OCI-LY7 (cell line): ENCODE data around the gene MEF2D. TPM values are rescaled to one million over a fixed set of nuclear protein-coding genes. Genes with fewer than 3 reads are reported as not detected.

Source experiments
- BruUV-seq: library from RNA; stranded (reverse); fragments of 400-500 nt; replicated peaks from 2 replicates; lab custom pipeline; 2021; lab: Mats Ljungman, UMichigan
- CTCF ChIA-PET: fragments of 300-600 bp; sonication (Branson Sonifier 250); formaldehyde crosslinking; loops from one replicate; lab custom pipeline; 2022; ENCODE audit warnings: antibody characterized with exemption; ENCODE audit not compliant: unreplicated experiment; lab: Charles Lee
- POLR2A ChIA-PET: fragments of 300-600 bp; sonication (Branson Sonifier 250); formaldehyde crosslinking; loops from one replicate; lab custom pipeline; 2022; ENCODE audit warnings: antibody characterized with exemption; lab: Charles Lee
- DNase-seq: peaks from one replicate; pipeline ENCODE4 v3.0.0-alpha.2; 2015; ENCODE audit warnings: low spot score
- H2AFZ ChIP-seq: fragments of 200-600 bp; sonication (generic), shearing (Covaris generic); 2 replicates; pipeline ENCODE4 v1.6.1; 2014; ENCODE audit warnings: mild to moderate bottlenecking, antibody characterized with exemption, low read length, moderate library complexity
- H3K27ac ChIP-seq: fragments of 200-600 bp; sonication (generic); 2 replicates; pipeline ENCODE4 v1.5.1; 2014; ENCODE audit warnings: mixed run types, low read depth, mild to moderate bottlenecking, moderate library complexity, low read length, inconsistent platforms; ENCODE audit not compliant: poor library complexity, severe bottlenecking
- H3K36me3 ChIP-seq: fragments of 200-600 bp; sonication (generic); 2 replicates; pipeline ENCODE4 v1.6.1; 2014; ENCODE audit warnings: mild to moderate bottlenecking, antibody characterized with exemption, low read length, moderate library complexity, mixed read lengths; ENCODE audit not compliant: insufficient read depth
- H3K4me1 ChIP-seq: fragments of 200-600 bp; sonication (generic); 2 replicates; pipeline ENCODE4 v1.5.1; 2014; ENCODE audit warnings: mild to moderate bottlenecking, low read length; ENCODE audit not compliant: insufficient read depth, poor library complexity, severe bottlenecking
- H3K4me2 ChIP-seq: fragments of 200-600 bp; sonication (generic); 2 replicates; pipeline ENCODE4 v1.6.1; 2014; ENCODE audit warnings: mild to moderate bottlenecking, low read length
- H3K4me3 ChIP-seq: fragments of 200-600 bp; sonication (generic); 2 replicates; pipeline ENCODE4 v1.5.1; 2014; ENCODE audit warnings: mild to moderate bottlenecking, low read depth, low read length; ENCODE audit not compliant: poor library complexity, severe bottlenecking
- H3K79me2 ChIP-seq: fragments of 200-600 bp; sonication (generic); 2 replicates; pipeline ENCODE4 v1.6.1; 2016; ENCODE audit warnings: low read depth, mild to moderate bottlenecking, low read length, moderate library complexity, mixed read lengths; ENCODE audit not compliant: insufficient read depth
- H3K9me2 ChIP-seq: fragments of 200-600 bp; sonication (generic); 2 replicates; pipeline ENCODE4 v1.6.1; 2016; ENCODE audit warnings: mild to moderate bottlenecking, low read length, mixed read lengths; ENCODE audit not compliant: insufficient read depth
- H3K9me3 ChIP-seq: fragments of 200-600 bp; sonication (generic); 2 replicates; pipeline ENCODE4 v1.6.1; 2014; ENCODE audit warnings: mild to moderate bottlenecking, mixed run types, low read length, mixed read lengths
- H4K20me1 ChIP-seq: fragments of 200-600 bp; sonication (generic); 2 replicates; pipeline ENCODE4 v1.6.1; 2014; ENCODE audit warnings: mild to moderate bottlenecking, antibody characterized with exemption, low read length, moderate library complexity, mixed read lengths; ENCODE audit not compliant: insufficient read depth
- CTCF ChIP-seq: fragments of 200-600 bp; sonication (generic); conservative IDR thresholded peaks from 2 replicates; pipeline ENCODE4 v1.5.1; 2014; ENCODE audit warnings: mild to moderate bottlenecking, antibody characterized with exemption, low read length, moderate library complexity, mixed read lengths
- EZH2phosphoT487 ChIP-seq: fragments of 200-600 bp; sonication (generic); IDR thresholded peaks from 2 replicates; pipeline ENCODE4 v1.6.1; 2018; ENCODE audit warnings: low read depth, borderline replicate concordance, mild to moderate bottlenecking, mixed run types, antibody characterized with exemption, low read length, moderate library complexity, mixed read lengths
- intact Hi-C: fragments of 100-400 bp; cut with micrococcal nuclease; formaldehyde crosslinking; loops from one replicate; pipeline ENCODE4 v1.10.0; 2022; ENCODE audit not compliant: unreplicated experiment
- total RNA-seq, 2 experiments: library from RNA; depleted of rRNA in 1 of 2; stranded (reverse); fragments of >200 nt in 1 of 2; shearing (Covaris generic) in 1 of 2; gene quantifications; 2 replicates each; pipeline ENCODE4 v1.2.3, GENCODE V29; 2014 to 2022

MEF2D gene
- total RNA-seq, 2 experiments from 2014 or later: 42.7 to 92.3 TPM

GRCh38 chr1:156474966-156475365 lies 25.6 kb downstream of the MEF2D start:
- H3K27ac ChIP-seq: no peak overlapping the region
- peaks cover 2% of the 10 kb centered on the region for H3K4me1 ChIP-seq
- CTCF ChIA-PET: interaction anchor here (0.6 kb wide), 1 partner anchor 22 kb away, joined by 4 read pairs; no protein-coding TSS in a partner anchor
- POLR2A ChIA-PET: no interaction called here
- TF ChIP-seq EZH2phosphoT487 (no peak), CTCF (no peak)
- H3K79me2 ChIP-seq: no peaks in the 10 kb centered on the region
- no TSS peak for BruUV-seq
- H2AFZ ChIP-seq: no peak overlapping the region
- H3K9me2 ChIP-seq: no peaks in the 10 kb centered on the region
- H3K9me3 ChIP-seq: no peaks in the 10 kb centered on the region
- no peak overlapping the region for H3K4me2 ChIP-seq
- peaks cover 97% of the 10 kb centered on the region for H3K36me3 ChIP-seq
- H3K4me3 ChIP-seq: no peak overlapping the region
- intact Hi-C loops: no loop called here
- DNase-seq: no peak
- H4K20me1 ChIP-seq: no peaks in the 10 kb centered on the region

DNA sequence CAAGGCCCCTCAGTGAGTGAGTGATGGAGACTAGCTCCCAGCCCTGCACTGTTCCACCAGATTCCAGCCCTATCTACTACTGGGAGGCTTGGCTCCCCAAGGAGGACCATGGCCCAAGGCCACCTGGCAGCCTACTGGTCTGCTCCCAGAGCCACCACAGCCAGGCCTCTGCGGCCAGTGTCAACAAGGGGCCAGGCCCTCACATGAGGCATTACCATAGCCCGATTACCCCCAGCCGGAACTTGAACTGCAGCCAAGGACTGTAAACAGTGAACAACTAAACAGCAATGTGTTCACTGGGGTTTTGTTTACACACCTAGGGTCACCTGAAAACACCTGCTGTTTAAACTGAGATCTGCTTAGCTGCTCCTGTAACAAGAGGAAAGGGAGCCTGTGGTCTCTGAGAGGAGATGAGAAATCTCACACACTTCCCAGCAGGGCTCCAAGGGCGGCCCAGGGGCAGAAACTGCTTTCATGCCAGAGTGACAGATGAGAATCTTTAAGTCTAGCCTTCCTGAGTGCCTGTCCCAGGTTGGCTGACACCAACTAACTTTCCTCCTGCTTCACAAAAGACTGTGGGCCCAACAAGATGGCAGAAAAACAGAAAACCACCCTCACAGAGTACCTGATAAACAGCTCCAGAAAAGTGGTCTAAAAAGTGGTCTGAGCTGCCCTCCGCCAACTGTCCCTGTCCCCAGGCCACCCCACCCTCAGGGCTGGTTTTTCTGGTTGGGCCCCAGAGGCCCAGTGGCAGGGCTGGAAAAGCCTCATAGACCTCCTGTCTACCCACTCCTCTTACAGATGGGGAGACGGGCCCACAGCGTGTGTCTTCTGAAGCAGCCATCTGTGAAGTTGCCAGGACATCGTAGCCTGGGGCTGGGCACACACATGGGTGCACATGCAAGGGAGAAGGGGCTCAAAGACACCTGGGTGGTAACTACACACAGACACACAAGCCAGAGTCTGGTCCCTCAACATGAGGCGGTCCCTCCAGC lies 28.8 kb downstream of the MEF2D start:
- ChIA-PET POLR2A (interaction anchor here (0.6 to 1.3 kb wide), 2 partner anchors 29 to 110 kb away, joined by 3 read pairs; partner anchors contain the start of gene MEF2D), CTCF (no interaction called here)
- H3K36me3 ChIP-seq: peaks cover 93% of the 10 kb centered on the region
- H3K9me3 ChIP-seq: no peaks in the 10 kb centered on the region
- H3K4me1 ChIP-seq: no peaks in the 10 kb centered on the region
- H3K4me2 ChIP-seq: no peak overlapping the region
- H3K27ac ChIP-seq: no peak overlapping the region
- no peaks in the 10 kb centered on the region for H3K79me2 ChIP-seq
- H3K4me3 ChIP-seq: no peak overlapping the region
- no TSS peak for BruUV-seq
- intact Hi-C loops: no loop called here
- DNase-seq: no peak
- H4K20me1 ChIP-seq: no peaks in the 10 kb centered on the region
- no peak for TF ChIP-seq CTCF
- TF ChIP-seq EZH2phosphoT487: no peak
- no peaks in the 10 kb centered on the region for H3K9me2 ChIP-seq
- no peak overlapping the region for H2AFZ ChIP-seq

DNA sequence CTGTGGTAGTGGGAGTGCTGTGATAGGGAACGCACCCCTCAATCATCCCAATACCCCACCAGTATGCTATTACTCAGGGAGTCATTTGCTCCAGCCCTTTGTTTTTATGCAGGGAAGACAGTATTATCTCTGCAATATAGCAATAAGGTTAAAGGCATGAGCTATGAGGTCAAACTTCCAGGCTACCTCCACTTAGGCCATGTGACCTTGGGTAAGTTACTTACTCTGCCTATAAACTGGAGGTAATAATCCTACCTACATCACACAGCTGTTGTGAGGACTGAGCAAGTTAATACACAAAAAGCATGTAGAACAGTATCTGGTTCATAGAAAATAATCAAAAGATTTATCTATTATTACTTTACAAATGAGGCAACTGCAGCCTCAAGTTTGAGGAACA lies 30.1 kb downstream of the MEF2D start:
- H3K79me2 ChIP-seq: no peaks in the 10 kb centered on the region
- BruUV-seq: no TSS peak
- H3K9me2 ChIP-seq: no peaks in the 10 kb centered on the region
- H4K20me1 ChIP-seq: no peaks in the 10 kb centered on the region
- TF ChIP-seq CTCF: no peak
- TF ChIP-seq EZH2phosphoT487: no peak
- H3K4me2 ChIP-seq: no peak overlapping the region
- no peak for DNase-seq
- CTCF ChIA-PET: no interaction called here
- no peak overlapping the region for H3K4me3 ChIP-seq
- peaks cover 93% of the 10 kb centered on the region for H3K36me3 ChIP-seq
- H3K9me3 ChIP-seq: no peaks in the 10 kb centered on the region
- H3K27ac ChIP-seq: no peak overlapping the region
- POLR2A ChIA-PET: interaction anchor here (1.3 kb wide), 1 partner anchor 111 kb away, joined by 3 read pairs; no protein-coding TSS in a partner anchor
- H2AFZ ChIP-seq: no peak overlapping the region
- intact Hi-C loops: no loop called here
- no peaks in the 10 kb centered on the region for H3K4me1 ChIP-seq
